Naive thymus-derived CD4-positive, alpha-beta T cell (primary cell): ENCODE results near the gene TRPM5. TPM values are rescaled to one million over a fixed set of nuclear protein-coding genes. Genes with fewer than 3 reads are reported as not detected.

Experiments
- ATAC-seq: fragments of 150-1000 bp; cut with Tn5 transposase; 2 replicates; pipeline ENCODE4 v1.10.0; 2021; ENCODE audit warnings: mild to moderate bottlenecking, moderate library complexity
- CTCF ChIA-PET: fragments of 350-600 bp; sonication (Branson Sonifier 250); formaldehyde crosslinking; loops from one replicate; lab custom pipeline; 2021; ENCODE audit warnings: antibody characterized with exemption; lab: Charles Lee
- POLR2A ChIA-PET: fragments of 350-600 bp; sonication (Branson Sonifier 250); formaldehyde crosslinking; loops from one replicate; lab custom pipeline; 2021; ENCODE audit warnings: antibody characterized with exemption, inconsistent platforms; lab: Charles Lee
- DNase-seq, 9 donors: peaks; one replicate each; pipeline versions ENCODE4 v3.0.0 to v3.0.0-alpha.2; 2020 to 2022; ENCODE audit warnings: mixed read lengths in 1 of 9
- H3K27ac ChIP-seq: one replicate; pipeline ENCODE4 v1.7.0; 2013; ENCODE audit warnings: mild to moderate bottlenecking, low read depth, low read length, moderate library complexity
- H3K27me3 ChIP-seq, 2 donors: one replicate each; pipeline ENCODE4 v1.7.0; 2013; ENCODE audit warnings: low read length in 2 of 2, mild to moderate bottlenecking in 2 of 2, moderate library complexity in 2 of 2; ENCODE audit not compliant: control insufficient read depth in 2 of 2, insufficient read depth in 2 of 2
- H3K36me3 ChIP-seq, 3 experiments: 1 replicate in 2 of 3; 2 replicates in 1 of 3; pipeline ENCODE4 v1.7.0; 2013; ENCODE audit warnings: low read length in 3 of 3, mild to moderate bottlenecking in 3 of 3, moderate library complexity in 1 of 3; ENCODE audit not compliant: insufficient read depth in 3 of 3, control insufficient read depth in 2 of 3
- H3K4me1 ChIP-seq, 2 donors: one replicate each; pipeline ENCODE4 v1.7.0; 2013; ENCODE audit warnings: low read length in 2 of 2, mild to moderate bottlenecking in 2 of 2, moderate library complexity in 1 of 2; ENCODE audit not compliant: control insufficient read depth in 2 of 2, insufficient read depth in 2 of 2
- H3K4me3 ChIP-seq: 2 replicates; pipeline ENCODE4 v1.7.0; 2013; ENCODE audit warnings: mild to moderate bottlenecking, low read length
- H3K9me3 ChIP-seq, 3 experiments: 1 replicate in 2 of 3; 2 replicates in 1 of 3; pipeline ENCODE4 v1.7.0; 2013; ENCODE audit warnings: low read length in 3 of 3; ENCODE audit not compliant: control insufficient read depth in 2 of 3
- H3K27ac Mint-ChIP-seq, 9 donors: one replicate each; pipeline ENCODE4 v1.8.0; 2020 to 2022; ENCODE audit warnings: mixed read lengths in 9 of 9, mild to moderate bottlenecking in 8 of 9, moderate library complexity in 5 of 9, inconsistent platforms in 2 of 9
- H3K27me3 Mint-ChIP-seq, 5 donors: one replicate each; pipeline ENCODE4 v1.8.0; 2021 to 2022; ENCODE audit warnings: mixed read lengths in 5 of 5, mild to moderate bottlenecking in 1 of 5
- H3K36me3 Mint-ChIP-seq, 5 donors: one replicate each; pipeline ENCODE4 v1.8.0; 2020 to 2022; ENCODE audit warnings: mixed read lengths in 5 of 5, mild to moderate bottlenecking in 3 of 5, inconsistent platforms in 1 of 5
- H3K4me1 Mint-ChIP-seq, 7 donors: one replicate each; pipeline ENCODE4 v1.8.0; 2020 to 2022; ENCODE audit warnings: mixed read lengths in 7 of 7, mild to moderate bottlenecking in 3 of 7, inconsistent platforms in 1 of 7
- H3K4me3 Mint-ChIP-seq, 10 donors: one replicate each; pipeline ENCODE4 v1.8.0; 2020 to 2022; ENCODE audit warnings: mild to moderate bottlenecking in 10 of 10, mixed read lengths in 10 of 10, moderate library complexity in 6 of 10, inconsistent platforms in 2 of 10
- H3K9me3 Mint-ChIP-seq, 11 donors: one replicate each; pipeline ENCODE4 v1.8.0; 2020 to 2022; ENCODE audit warnings: mixed read lengths in 11 of 11, mild to moderate bottlenecking in 4 of 11, inconsistent platforms in 1 of 11, moderate library complexity in 1 of 11
- intact Hi-C, 2 donors: fragments of 100-400 bp; cut with micrococcal nuclease; formaldehyde crosslinking; loops; one replicate each; pipeline ENCODE4 v1.15.1; 2023
- polyA plus RNA-seq, 2 donors: library from polyadenylated mRNA; unstranded; fragments of 300-500 nt; fragmentation: Illumina TruSeq; gene quantifications; one replicate each; pipeline ENCODE4 v1.2.3, GENCODE V29; 2021
- total RNA-seq, 6 experiments: library from RNA in 5 of 6; stranded (reverse) in 5 of 6; gene quantifications; 1 replicate in 5 of 6; 2 replicates in 1 of 6; pipeline ENCODE4 v1.2.3 and lab custom pipeline; 2021 to 2026

The TRPM5 gene
- total and polyA plus RNA-seq, 7 experiments from 2014 or later = 0.05 to 1.1 (median 0.63) TPM; not detected in 1

GRCh38 chr11:2432628-2433071 is 11.7 kb downstream of the TRPM5 start:
- H3K27ac ChIP-seq = no peak overlapping the region
- H3K27me3 Mint-ChIP-seq = peaks cover 0 to 1% (median 0%) of the 10 kb centered on the region in 5 donors
- no peak overlapping the region for H3K4me3 ChIP-seq
- POLR2A ChIA-PET = no interaction called here
- CTCF ChIA-PET = interaction anchor here (2.7 kb wide), 1 partner anchor 99 kb away, joined by 15 read pairs; no protein-coding TSS in a partner anchor
- H3K9me3 Mint-ChIP-seq = no peaks in the 10 kb centered on the region
- ATAC-seq (no peak), DNase-seq (no peak)
- H3K27me3 ChIP-seq = no peaks in the 10 kb centered on the region
- H3K36me3 Mint-ChIP-seq = no peaks in the 10 kb centered on the region
- H3K36me3 ChIP-seq = no peaks in the 10 kb centered on the region
- no peaks in the 10 kb centered on the region for H3K9me3 ChIP-seq
- H3K27ac Mint-ChIP-seq = no peak overlapping the region
- H3K4me1 ChIP-seq = no peaks in the 10 kb centered on the region
- H3K4me3 Mint-ChIP-seq = no peak overlapping the region
- H3K4me1 Mint-ChIP-seq = peaks cover 0 to 4% (median 0%) of the 10 kb centered on the region in 7 donors
- intact Hi-C loops = no loop called here

- Mint-ChIP-seq H3K4me3 (no peak overlapping the region), H3K27me3 (no peaks in the 10 kb centered on the region), H3K27ac (no peak overlapping the region), H3K36me3 (no peaks in the 10 kb centered on the region), H3K9me3 (no peaks in the 10 kb centered on the region), H3K4me1 (peaks cover 0 to 4% (median 0%) of the 10 kb centered on the region in 7 donors)
- DNase-seq (no peak), ATAC-seq (no peak)
- ChIA-PET POLR2A (no interaction called here), CTCF (interaction anchor here (2.7 kb wide), 1 partner anchor 100 kb away, joined by 15 read pairs; no protein-coding TSS in a partner anchor)
- intact Hi-C loops = no loop called here
- Histone ChIP-seq H3K4me3 (no peak overlapping the region), H3K9me3 (no peaks in the 10 kb centered on the region), H3K4me1 (no peaks in the 10 kb centered on the region), H3K27ac (no peak overlapping the region), H3K36me3 (no peaks in the 10 kb centered on the region), H3K27me3 (no peaks in the 10 kb centered on the region)
Observed at GRCh38 chr11:2432171-2432621, 12.1 kb downstream of the TRPM5 start.

- Histone ChIP-seq H3K36me3 (no peaks in the 10 kb centered on the region), H3K27me3 (no peaks in the 10 kb centered on the region), H3K4me1 (no peaks in the 10 kb centered on the region), H3K27ac (no peak overlapping the region), H3K4me3 (no peak overlapping the region), H3K9me3 (no peaks in the 10 kb centered on the region)
- no peaks in the 10 kb centered on the region for H3K36me3 Mint-ChIP-seq
- DNase-seq (no peak), ATAC-seq (no peak)
- intact Hi-C loops = no loop called here
- peaks cover 0 to 4% (median 0%) of the 10 kb centered on the region in 7 donors for H3K4me1 Mint-ChIP-seq
- H3K4me3 Mint-ChIP-seq = no peak overlapping the region
- ChIA-PET POLR2A (interaction anchor here (0.6 kb wide), 1 partner anchor 35 kb away, joined by 3 read pairs; no protein-coding TSS in a partner anchor), CTCF (interaction anchor here (2.7 kb wide), 1 partner anchor 100 kb away, joined by 15 read pairs; no protein-coding TSS in a partner anchor)
- peak overlapping the region in 1 of 9 donors; percentile 21 for H3K27ac Mint-ChIP-seq
- H3K27me3 Mint-ChIP-seq = no peaks in the 10 kb centered on the region
- H3K9me3 Mint-ChIP-seq = no peaks in the 10 kb centered on the region
Observed at GRCh38 chr11:2431395-2431794, 12.9 kb downstream of the TRPM5 start.

GRCh38 chr11:2428322-2428795 is 16.0 kb downstream of the TRPM5 start:
- no peaks in the 10 kb centered on the region for H3K36me3 Mint-ChIP-seq
- CTCF ChIA-PET = interaction anchor here (0.6 to 4.9 kb wide), 4 partner anchors 104 to 671 kb away, joined by 3 to 77 read pairs (median 4); no protein-coding TSS in a partner anchor
- no peaks in the 10 kb centered on the region for H3K27me3 Mint-ChIP-seq
- POLR2A ChIA-PET = interaction anchor here (2.5 kb wide), 1 partner anchor 103 kb away, joined by 8 read pairs; no protein-coding TSS in a partner anchor
- Histone ChIP-seq H3K27me3 (no peaks in the 10 kb centered on the region), H3K9me3 (no peaks in the 10 kb centered on the region), H3K4me3 (no peak overlapping the region), H3K27ac (no peak overlapping the region), H3K4me1 (no peaks in the 10 kb centered on the region), H3K36me3 (no peaks in the 10 kb centered on the region)
- H3K4me1 Mint-ChIP-seq = peaks cover 0 to 4% (median 0%) of the 10 kb centered on the region in 7 donors
- ATAC-seq (peak; percentile 87), DNase-seq (peak; percentile 67 to 85 (median 79))
- no peaks in the 10 kb centered on the region for H3K9me3 Mint-ChIP-seq
- H3K4me3 Mint-ChIP-seq = no peak overlapping the region
- intact Hi-C loops = loop anchor here (1.0 to 5.0 kb wide), 7 partner anchors 38 to 789 kb away; partner anchors contain the start of gene MRGPRG (in 1 of the 2)
- H3K27ac Mint-ChIP-seq = no peak overlapping the region

GRCh38 chr11:2427721-2428321 is 16.5 kb downstream of the TRPM5 start:
- POLR2A ChIA-PET = interaction anchor here (0.6 to 2.5 kb wide), 2 partner anchors 103 to 241 kb away, joined by 3 to 8 read pairs; no protein-coding TSS in a partner anchor

GRCh38 chr11:2426826-2427521 is 17.3 kb downstream of the TRPM5 start:
- Mint-ChIP-seq H3K36me3 (no peaks in the 10 kb centered on the region), H3K27me3 (no peaks in the 10 kb centered on the region), H3K9me3 (no peaks in the 10 kb centered on the region), H3K4me1 (peaks cover 0 to 4% (median 0%) of the 10 kb centered on the region in 7 donors), H3K27ac (no peak overlapping the region), H3K4me3 (no peak overlapping the region)
- ATAC-seq (no peak), DNase-seq (no peak)
- H3K9me3 ChIP-seq = no peaks in the 10 kb centered on the region
- no peak overlapping the region for H3K4me3 ChIP-seq
- CTCF ChIA-PET = interaction anchor here (1.1 to 4.9 kb wide), 3 partner anchors 106 to 466 kb away, joined by 4 to 77 read pairs (median 4); no protein-coding TSS in a partner anchor
- no peaks in the 10 kb centered on the region for H3K4me1 ChIP-seq
- POLR2A ChIA-PET = interaction anchor here (0.6 to 2.5 kb wide), 2 partner anchors 104 to 241 kb away, joined by 3 to 8 read pairs; no protein-coding TSS in a partner anchor
- intact Hi-C loops = loop anchor here (5.0 kb wide), 2 partner anchors 665 to 790 kb away; partner anchors contain the start of gene MRGPRG (in 1 of the 2)
- H3K36me3 ChIP-seq = no peaks in the 10 kb centered on the region
- no peaks in the 10 kb centered on the region for H3K27me3 ChIP-seq
- no peak overlapping the region for H3K27ac ChIP-seq

More at GRCh38 chr11:2427721-2428321, 16.5 kb downstream of the TRPM5 start:
- H3K36me3 ChIP-seq = no peaks in the 10 kb centered on the region
- no peaks in the 10 kb centered on the region for H3K9me3 Mint-ChIP-seq
- DNase-seq = no peak
- no peaks in the 10 kb centered on the region for H3K27me3 ChIP-seq
- no peak overlapping the region for H3K4me3 Mint-ChIP-seq
- no peak overlapping the region for H3K4me3 ChIP-seq
- H3K9me3 ChIP-seq = no peaks in the 10 kb centered on the region
- H3K27ac Mint-ChIP-seq = peak overlapping the region in 1 of 9 donors; percentile 20
- H3K36me3 Mint-ChIP-seq = no peaks in the 10 kb centered on the region
- H3K4me1 ChIP-seq = no peaks in the 10 kb centered on the region
- intact Hi-C loops = loop anchor here (1.0 to 5.0 kb wide), 7 partner anchors 39 to 789 kb away; partner anchors contain the start of gene MRGPRG (in 1 of the 2)
- no peaks in the 10 kb centered on the region for H3K27me3 Mint-ChIP-seq
- ATAC-seq = no peak
- no peak overlapping the region for H3K27ac ChIP-seq
- CTCF ChIA-PET = interaction anchor here (0.6 to 4.9 kb wide), 6 partner anchors 82 to 672 kb away, joined by 3 to 77 read pairs (median 4); no protein-coding TSS in a partner anchor
- peaks cover 0 to 4% (median 0%) of the 10 kb centered on the region in 7 donors for H3K4me1 Mint-ChIP-seq
